Immature natural killer cell (primary cell): ENCODE results near the gene NARF. TPM values are rescaled to one million over a fixed set of nuclear protein-coding genes. Genes with fewer than 3 reads are reported as not detected.
"Not testable (repeated sequence)": the region's sequence is repeated elsewhere in the genome, so short reads cannot be mapped to it uniquely, and the experiment has no call there.

ENCODE experiments used
- DNase-seq, 3 donors: peaks; one replicate each; pipeline ENCODE4 v3.0.0; 2022; ENCODE audit warnings: mixed read lengths in 1 of 3
- H3K27ac Mint-ChIP-seq, 6 donors: one replicate each; pipeline ENCODE4 v1.8.0; 2020; ENCODE audit warnings: mixed read lengths in 6 of 6, mild to moderate bottlenecking in 5 of 6, inconsistent platforms in 4 of 6, moderate library complexity in 3 of 6
- H3K27me3 Mint-ChIP-seq, 3 donors: one replicate each; pipeline ENCODE4 v1.8.0; 2020 to 2021; ENCODE audit warnings: low read depth in 3 of 3, mild to moderate bottlenecking in 3 of 3, mixed read lengths in 3 of 3, moderate library complexity in 3 of 3, inconsistent platforms in 1 of 3
- H3K36me3 Mint-ChIP-seq, 3 donors: one replicate each; pipeline ENCODE4 v1.8.0; 2020; ENCODE audit warnings: mixed read lengths in 3 of 3, inconsistent platforms in 2 of 3, mild to moderate bottlenecking in 2 of 3
- H3K4me1 Mint-ChIP-seq, 2 donors: one replicate each; pipeline ENCODE4 v1.8.0; 2020; ENCODE audit warnings: inconsistent platforms in 2 of 2, mild to moderate bottlenecking in 2 of 2, mixed read lengths in 2 of 2, moderate library complexity in 1 of 2
- H3K4me3 Mint-ChIP-seq, 5 donors: one replicate each; pipeline ENCODE4 v1.8.0; 2020; ENCODE audit warnings: mild to moderate bottlenecking in 5 of 5, mixed read lengths in 5 of 5, inconsistent platforms in 3 of 5, moderate library complexity in 3 of 5
- H3K9me3 Mint-ChIP-seq, 6 donors: one replicate each; pipeline ENCODE4 v1.8.0; 2020; ENCODE audit warnings: mild to moderate bottlenecking in 6 of 6, mixed read lengths in 6 of 6, inconsistent platforms in 4 of 6, moderate library complexity in 3 of 6
- polyA plus RNA-seq, 3 donors: library from polyadenylated mRNA; unstranded; fragments of 300-500 nt; fragmentation: Illumina TruSeq; gene quantifications; one replicate each; pipeline ENCODE4 v1.2.3, GENCODE V29; 2021

The NARF gene
- polyA plus RNA-seq, 3 donors from 2014 or later = 149 to 192 (median 179) TPM

GRCh38 chr17:82444941-82445521 is 13.5 kb upstream of the NARF start:
- Mint-ChIP-seq H3K4me1 (peaks cover 20 to 24% of the 10 kb centered on the region in 2 donors), H3K36me3 (no peaks in the 10 kb centered on the region), H3K9me3 (no peaks in the 10 kb centered on the region), H3K27me3 (peaks cover 6 to 14% (median 7%) of the 10 kb centered on the region in 3 donors), H3K4me3 (no peak overlapping the region), H3K27ac (no peak overlapping the region)
- DNase-seq = no peak

- Mint-ChIP-seq H3K36me3 (no peaks in the 10 kb centered on the region), H3K4me1 (peaks cover 20 to 24% of the 10 kb centered on the region in 2 donors), H3K9me3 (no peaks in the 10 kb centered on the region), H3K27ac (no peak overlapping the region), H3K27me3 (peaks cover 6 to 18% (median 7%) of the 10 kb centered on the region in 3 donors), H3K4me3 (no peak overlapping the region)
- DNase-seq = no peak
Observed at GRCh38 chr17:82445542-82445941, 13.0 kb upstream of the NARF start.

DNA sequence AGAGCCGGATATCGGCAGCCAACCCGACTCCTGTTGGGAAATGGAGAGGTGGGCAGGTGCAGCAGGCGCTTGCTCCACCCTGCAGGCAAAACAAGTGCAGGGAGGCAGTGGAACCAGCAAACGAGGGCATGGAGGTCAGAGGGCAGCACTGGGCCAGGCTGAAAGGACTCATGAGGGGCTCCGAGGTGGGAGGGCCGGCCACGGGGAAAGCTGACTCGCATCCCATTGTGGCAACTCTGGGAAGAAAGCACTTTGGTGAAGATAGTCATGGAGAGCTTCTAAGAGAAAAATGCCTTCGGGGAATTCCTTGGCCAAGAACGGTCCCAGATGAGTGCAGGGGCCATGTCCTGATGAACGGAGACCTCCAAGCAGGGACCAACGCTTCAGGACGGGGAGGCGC is 12.4 kb upstream of the NARF start:
- H3K27ac Mint-ChIP-seq = peak overlapping the region in 2 of 6 donors; percentile 45 to 59
- no peaks in the 10 kb centered on the region for H3K9me3 Mint-ChIP-seq
- no peaks in the 10 kb centered on the region for H3K36me3 Mint-ChIP-seq
- no peak overlapping the region for H3K4me3 Mint-ChIP-seq
- peaks cover 7 to 20% (median 9%) of the 10 kb centered on the region in 3 donors for H3K27me3 Mint-ChIP-seq
- no peak for DNase-seq
- H3K4me1 Mint-ChIP-seq = peaks cover 26 to 28% of the 10 kb centered on the region in 2 donors

GRCh38 chr17:82446649-82447048 is 11.9 kb upstream of the NARF start:
- no peaks in the 10 kb centered on the region for H3K36me3 Mint-ChIP-seq
- H3K9me3 Mint-ChIP-seq = no peaks in the 10 kb centered on the region
- peak overlapping the region in 1 of 5 donors; percentile 38 for H3K4me3 Mint-ChIP-seq
- H3K27ac Mint-ChIP-seq = peak overlapping the region in 4 of 6 donors; percentile 22 to 59 (median 44)
- no peak for DNase-seq
- peaks cover 30 to 33% of the 10 kb centered on the region in 2 donors for H3K4me1 Mint-ChIP-seq
- peaks cover 7 to 20% (median 9%) of the 10 kb centered on the region in 3 donors for H3K27me3 Mint-ChIP-seq

GRCh38 chr17:82447876-82448275 is 10.7 kb upstream of the NARF start:
- no peaks in the 10 kb centered on the region for H3K36me3 Mint-ChIP-seq
- peak overlapping the region; percentile 8 to 64 (median 32) for H3K4me3 Mint-ChIP-seq
- peaks cover 7 to 20% (median 9%) of the 10 kb centered on the region in 3 donors for H3K27me3 Mint-ChIP-seq
- H3K9me3 Mint-ChIP-seq = no peaks in the 10 kb centered on the region
- peaks cover 36 to 38% of the 10 kb centered on the region in 2 donors for H3K4me1 Mint-ChIP-seq
- DNase-seq = no peak
- H3K27ac Mint-ChIP-seq = peak overlapping the region; percentile 78 to 92 (median 88)

- Mint-ChIP-seq H3K4me3 (peak overlapping the region; percentile 94 to 98 (median 95)), H3K27me3 (peaks cover 7 to 20% (median 9%) of the 10 kb centered on the region in 3 donors), H3K36me3 (no peaks in the 10 kb centered on the region), H3K4me1 (peaks cover 36 to 38% of the 10 kb centered on the region in 2 donors), H3K9me3 (no peaks in the 10 kb centered on the region), H3K27ac (peak overlapping the region; percentile 96 to 99 (median 98))
- peak; percentile 81 to 84 (median 84) for DNase-seq
Observed at GRCh38 chr17:82449131-82449882, 9.2 kb upstream of the NARF start.

DNA sequence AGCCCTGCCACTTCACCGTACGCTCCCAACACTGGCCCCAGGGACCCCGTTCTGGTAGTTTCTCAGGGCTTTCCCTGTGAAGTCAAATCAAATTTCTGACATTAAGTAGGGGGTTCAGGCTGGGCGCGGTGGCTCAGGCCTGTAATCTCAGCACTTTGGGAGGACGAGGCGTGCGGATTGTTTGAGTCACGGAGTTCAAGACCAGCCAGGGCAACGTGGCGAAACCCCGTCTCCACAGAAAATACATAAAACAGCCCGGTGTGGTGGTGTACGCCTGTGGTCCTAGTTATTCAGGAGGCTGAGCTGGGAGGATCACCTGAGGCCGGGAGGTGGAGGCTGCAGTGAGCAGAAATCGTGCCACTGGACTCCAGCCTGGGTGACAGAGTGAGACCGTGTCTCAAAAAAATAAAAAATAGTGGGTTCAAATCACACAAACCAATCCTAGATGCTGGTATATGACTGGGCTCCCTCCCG is 8.6 kb upstream of the NARF start:
- Mint-ChIP-seq H3K27me3 (peaks cover 7 to 20% (median 9%) of the 10 kb centered on the region in 3 donors), H3K36me3 (no peaks in the 10 kb centered on the region), H3K9me3 (no peaks in the 10 kb centered on the region), H3K27ac (peak overlapping the region; percentile 96 to 99 (median 98)), H3K4me3 (peak overlapping the region; percentile 94 to 98 (median 95)), H3K4me1 (peaks cover 36 to 38% of the 10 kb centered on the region in 2 donors)
- peak in 1 of 3 donors; percentile 20 for DNase-seq

- Mint-ChIP-seq H3K9me3 (no peaks in the 10 kb centered on the region), H3K36me3 (no peaks in the 10 kb centered on the region), H3K27ac (peak within 1 kb of the TSS; percentile 96 to 99 (median 98)), H3K27me3 (peaks cover 7 to 20% (median 9%) of the 10 kb centered on the region in 3 donors), H3K4me1 (peaks cover 36 to 38% of the 10 kb centered on the region in 2 donors), H3K4me3 (peak within 1 kb of the TSS; percentile 94 to 98 (median 95))
- DNase-seq = peak; percentile 90 to 94 (median 93)
Observed at GRCh38 chr17:82450357-82451106, 8.0 kb upstream of the NARF start, which contains the start of gene CYBC1. Gene CYBC1, minus strand, starts transcription at chr17:82450752. Its CDS starts 1,498 bp downstream, at chr17:82449254.

- Mint-ChIP-seq H3K27me3 (peaks cover 6 to 25% (median 7%) of the 10 kb centered on the region in 3 donors), H3K9me3 (no peaks in the 10 kb centered on the region), H3K27ac (peak overlapping the region in 5 of 6 donors; percentile 3 to 77 (median 69)), H3K4me1 (peaks cover 38 to 40% of the 10 kb centered on the region in 2 donors), H3K36me3 (no peaks in the 10 kb centered on the region), H3K4me3 (peak overlapping the region; percentile 24 to 96 (median 66))
- DNase-seq = no peak
Observed at GRCh38 chr17:82452162-82452561, 6.4 kb upstream of the NARF start.

- Mint-ChIP-seq H3K4me1 (peaks cover 40 to 43% of the 10 kb centered on the region in 2 donors), H3K27me3 (peaks cover 11 to 31% (median 13%) of the 10 kb centered on the region in 3 donors), H3K4me3 (peak overlapping the region in 2 of 5 donors; percentile 6 to 21)
- H3K9me3 Mint-ChIP-seq, DNase-seq, H3K36me3 Mint-ChIP-seq, H3K27ac Mint-ChIP-seq: not testable (repeated sequence)
Observed at GRCh38 chr17:82453151-82453550, 5.4 kb upstream of the NARF start.

DNA sequence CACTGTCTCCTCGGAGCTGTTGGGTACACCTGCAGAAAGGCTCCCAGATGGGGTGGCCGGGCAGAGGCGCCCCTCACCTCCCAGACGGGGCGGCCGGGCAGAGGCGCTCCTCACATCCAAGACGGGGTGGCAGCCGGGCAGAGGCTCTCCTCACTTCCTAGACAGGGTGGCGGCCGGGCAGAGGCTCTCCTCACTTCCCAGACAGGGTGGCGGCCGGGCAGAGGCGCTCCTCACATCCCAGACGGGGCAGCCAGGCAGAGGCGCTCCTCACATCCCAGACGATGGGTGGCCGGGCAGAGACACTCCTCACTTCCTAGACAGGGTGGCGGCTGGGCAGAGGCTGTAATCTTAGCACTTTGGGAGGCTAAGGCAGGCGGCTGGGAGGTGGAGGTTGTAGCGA is 4.8 kb upstream of the NARF start:
- H3K36me3 Mint-ChIP-seq, H3K9me3 Mint-ChIP-seq, H3K4me3 Mint-ChIP-seq, H3K27ac Mint-ChIP-seq, DNase-seq: not testable (repeated sequence)
- H3K27me3 Mint-ChIP-seq = peaks cover 11 to 34% (median 15%) of the 10 kb centered on the region in 3 donors
- peaks cover 40 to 42% of the 10 kb centered on the region in 2 donors for H3K4me1 Mint-ChIP-seq

DNA sequence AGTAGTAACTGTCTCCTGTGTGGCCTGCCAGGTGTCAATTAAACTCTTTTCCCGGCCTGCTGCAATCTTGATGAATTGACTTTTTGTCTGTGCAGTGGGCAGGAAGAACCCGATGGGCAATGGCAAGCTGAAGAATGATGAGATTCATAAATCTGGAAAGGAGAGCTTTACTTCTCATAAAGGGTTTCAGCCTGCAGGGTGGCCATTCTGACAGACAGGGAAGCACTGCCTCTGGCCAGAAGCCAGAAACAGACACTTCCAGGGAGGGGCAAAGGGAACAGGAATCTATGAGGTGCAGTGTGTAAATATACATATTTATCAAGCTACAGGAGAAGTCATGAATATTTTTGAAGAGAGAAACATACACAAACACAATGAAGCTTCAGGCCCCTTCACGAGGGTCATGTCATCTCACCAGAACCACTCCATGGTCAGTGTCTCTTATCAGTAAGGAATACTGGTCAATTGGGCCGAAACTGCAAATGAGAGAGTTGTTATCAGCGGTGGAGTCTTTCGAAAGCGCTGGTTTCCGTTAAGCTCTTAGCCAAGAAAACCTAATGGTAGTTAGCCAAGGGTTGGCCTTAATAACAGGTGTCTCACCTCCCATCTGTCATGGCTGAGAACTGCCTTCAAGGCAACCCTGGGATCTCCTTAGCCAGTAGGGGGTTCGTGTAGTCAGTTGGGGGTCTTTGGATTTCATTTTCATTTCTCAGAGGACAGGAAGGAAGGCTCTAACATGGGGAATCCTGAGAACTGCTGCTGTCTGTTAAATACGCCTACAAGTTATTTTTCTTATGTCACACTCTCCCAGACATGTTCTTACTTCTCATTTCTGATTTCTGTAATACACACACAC is 1.2 kb upstream of the NARF start:
- Mint-ChIP-seq H3K9me3 (no peaks in the 10 kb centered on the region), H3K27me3 (peaks cover 13 to 27% (median 16%) of the 10 kb centered on the region in 3 donors), H3K4me1 (peaks cover 30 to 31% of the 10 kb centered on the region in 2 donors), H3K36me3 (peaks cover 3 to 8% (median 3%) of the 10 kb centered on the region in 3 donors), H3K27ac (peak overlapping the region; percentile 97 to 100 (median 99)), H3K4me3 (peak overlapping the region; percentile 81 to 98 (median 86))
- no peak for DNase-seq

DNA sequence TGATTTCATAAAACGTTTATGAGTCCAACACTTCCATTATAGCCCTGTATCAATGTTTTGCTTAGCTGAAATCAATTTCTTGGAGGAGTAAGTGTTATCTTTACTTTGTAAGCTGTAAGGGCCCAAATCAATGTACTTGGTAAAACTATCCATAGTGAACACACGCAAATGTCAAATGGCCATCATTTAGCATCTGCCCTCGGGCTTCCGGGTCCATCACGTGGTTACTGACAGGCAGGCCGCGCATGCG is 687 bp upstream of the NARF start:
- DNase-seq = no peak
- Mint-ChIP-seq H3K36me3 (peaks cover 7 to 14% (median 8%) of the 10 kb centered on the region in 3 donors), H3K4me3 (peak overlapping the region; percentile 81 to 98 (median 86)), H3K9me3 (no peaks in the 10 kb centered on the region), H3K4me1 (peaks cover 28 to 34% of the 10 kb centered on the region in 2 donors), H3K27me3 (peaks cover 15 to 28% (median 21%) of the 10 kb centered on the region in 3 donors), H3K27ac (peak overlapping the region; percentile 97 to 100 (median 99))
